HepG2 (cell line): Measurements from ENCODE around the gene RHBDF2. TPM values are rescaled to one million over a fixed set of nuclear protein-coding genes. Genes with fewer than 3 reads are reported as not detected.

Experiments used
- ATF3 ChIP-seq: sonication (generic); formaldehyde crosslinking; IDR thresholded peaks from 2 replicates; pipeline ENCODE4 v1.4.0; 2020; ENCODE audit warnings: missing genetic modification reagents
- ATF6 ChIP-seq: sonication (generic); formaldehyde crosslinking; conservative IDR thresholded peaks from 2 replicates; pipeline ENCODE4 v1.4.0; 2020; ENCODE audit warnings: missing genetic modification reagents
- BRF2 ChIP-seq: sonication (generic); formaldehyde crosslinking; IDR thresholded peaks from 2 replicates; pipeline ENCODE4 v1.8.1; 2022; ENCODE audit warnings: mild to moderate bottlenecking, missing genetic modification reagents
- DDIT3 ChIP-seq: sonication (generic); formaldehyde crosslinking; IDR thresholded peaks from 2 replicates; pipeline ENCODE4 v1.4.0; 2020; ENCODE audit warnings: mild to moderate bottlenecking, missing genetic modification reagents
- E2F2 ChIP-seq: sonication (generic); formaldehyde crosslinking; IDR thresholded peaks from 2 replicates; pipeline ENCODE4 v1.4.0; 2020; ENCODE audit warnings: missing genetic modification reagents, borderline replicate concordance
- HOXA5 ChIP-seq: sonication (generic); formaldehyde crosslinking; IDR thresholded peaks from 2 replicates; pipeline ENCODE4 v1.4.0; 2020; ENCODE audit warnings: missing genetic modification reagents
- JDP2 ChIP-seq: sonication (generic); formaldehyde crosslinking; IDR thresholded peaks from 2 replicates; pipeline ENCODE4 v1.8.1; 2022; ENCODE audit warnings: missing genetic modification reagents, borderline replicate concordance
- KDM3A ChIP-seq: IDR thresholded peaks from 2 replicates; pipeline ENCODE4 v1.6.1; 2018; ENCODE audit warnings: low read depth, missing compliant biosample characterization
- PBX3 ChIP-seq: sonication (generic); formaldehyde crosslinking; IDR thresholded peaks from 2 replicates; pipeline ENCODE4 v1.8.1; 2023; ENCODE audit warnings: missing genetic modification reagents, inconsistent platforms, borderline replicate concordance
- PITX1 ChIP-seq: sonication (generic); formaldehyde crosslinking; IDR thresholded peaks from 2 replicates; pipeline ENCODE4 v1.5.1; 2020; ENCODE audit warnings: mild to moderate bottlenecking, missing genetic modification reagents
- SMAD1 ChIP-seq: sonication (generic); formaldehyde crosslinking; IDR thresholded peaks from 2 replicates; pipeline ENCODE4 v1.4.0; 2020; ENCODE audit warnings: missing genetic modification reagents, low read depth, mild to moderate bottlenecking, borderline replicate concordance
- SRSF4 ChIP-seq: fragments of 200-400 bp; formaldehyde crosslinking; IDR thresholded peaks from one replicate; pipeline ENCODE4 v1.6.1; 2018; ENCODE audit warnings: mild to moderate bottlenecking, low read depth, low read length, moderate library complexity; ENCODE audit not compliant: poor library complexity, severe bottlenecking
- STAG1 ChIP-seq: sonication (generic); formaldehyde crosslinking; IDR thresholded peaks from 2 replicates; pipeline ENCODE4 v1.4.0; 2020; ENCODE audit warnings: missing genetic modification reagents
- TERF1 ChIP-seq: sonication (generic); formaldehyde crosslinking; IDR thresholded peaks from 2 replicates; pipeline ENCODE4 v1.8.0; 2022; ENCODE audit warnings: mild to moderate bottlenecking, missing genetic modification reagents, moderate library complexity
- WIZ ChIP-seq: sonication (generic); formaldehyde crosslinking; IDR thresholded peaks from 2 replicates; pipeline ENCODE4 v1.5.1; 2020; ENCODE audit warnings: mild to moderate bottlenecking, missing genetic modification reagents
- YY1 ChIP-seq: IDR thresholded peaks from 2 replicates; pipeline ENCODE4 v1.6.1; 2011; ENCODE audit warnings: low read length, low read depth, moderate library complexity, mild to moderate bottlenecking; ENCODE audit not compliant: insufficient read depth, insufficient replicate concordance
- ZNF143 ChIP-seq: sonication (generic); formaldehyde crosslinking; IDR thresholded peaks from 2 replicates; pipeline ENCODE4 v1.4.0; 2020; ENCODE audit warnings: missing genetic modification reagents
- ZNF20 ChIP-seq: sonication (generic); formaldehyde crosslinking; IDR thresholded peaks from 2 replicates; pipeline ENCODE4 v1.4.0; 2020; ENCODE audit warnings: mild to moderate bottlenecking, moderate library complexity, missing genetic modification reagents
- ZNF512 ChIP-seq: sonication (generic); formaldehyde crosslinking; IDR thresholded peaks from 2 replicates; pipeline ENCODE4 v1.4.0; 2020; ENCODE audit warnings: mild to moderate bottlenecking, missing genetic modification reagents
- ZNF773 ChIP-seq: sonication (generic); formaldehyde crosslinking; IDR thresholded peaks from 2 replicates; pipeline ENCODE4 v1.4.0; 2020; ENCODE audit warnings: missing genetic modification reagents, borderline replicate concordance
- ZNF891 ChIP-seq: sonication (generic); formaldehyde crosslinking; IDR thresholded peaks from 2 replicates; pipeline ENCODE4 v1.5.0; 2020; ENCODE audit warnings: mild to moderate bottlenecking, missing genetic modification reagents
- ZZZ3 ChIP-seq: sonication (generic); formaldehyde crosslinking; IDR thresholded peaks from 2 replicates; pipeline ENCODE4 v1.4.0; 2020; ENCODE audit warnings: missing genetic modification reagents, mild to moderate bottlenecking, borderline replicate concordance
- polyA plus RNA-seq, 8 experiments: library from polyadenylated mRNA; depleted of rRNA in 3 of 8; stranded (reverse) in 7 of 8; unstranded in 1 of 8; fragments of >200 nt; fragmentation: Illumina TruSeq in 4 of 8; extraction: Trizol in 4 of 8; gene quantifications; 2 replicates each; pipeline versions ENCODE4 v1.2.1 to v1.2.3, GENCODE V29; 2011 to 2016; ENCODE audit warnings: low read depth in 4 of 8, missing spikeins in 1 of 8, mixed read lengths in 1 of 8; ENCODE audit not compliant: insufficient read depth in 1 of 8
- total RNA-seq, 5 experiments: library from RNA; depleted of rRNA; stranded (reverse); fragments of >200 nt; fragmentation: Illumina TruSeq; extraction: Trizol; gene quantifications; 2 replicates each; pipeline ENCODE4 v1.2.3, GENCODE V29; 2016; ENCODE audit warnings: low read depth in 1 of 5

The RHBDF2 gene
- total and polyA plus RNA-seq, 2 of the 13 experiments (the other 11 are each of a cell fraction or from before 2014, with no cell fraction given) = 7.8 to 24.2 TPM

GRCh38 chr17:76500747-76501017 is 541 bp downstream of the RHBDF2 start (continued):
- TF ChIP-seq SMAD1 (CRISPR knock-in tag) (no peak), PBX3 (no peak), ZNF891 (no peak; the same call in 1 of the 2 replicates), ATF3 (no peak), PITX1 (CRISPR knock-in tag) (no peak), E2F2 (CRISPR knock-in tag) (no peak), ZNF773 (CRISPR knock-in tag) (no peak), ZNF512 (CRISPR knock-in tag) (no peak), BRF2 (CRISPR knock-in tag) (0 out of 2 replicates have a peak, but pooled peaks have one; percentile 21), ZZZ3 (CRISPR knock-in tag) (peak; percentile 20; the same call in 1 of the 2 replicates), ZNF143 (CRISPR knock-in tag) (no peak), KDM3A (CRISPR knock-in tag) (no peak), DDIT3 (CRISPR knock-in tag) (no peak), HOXA5 (CRISPR knock-in tag) (0 out of 2 replicates have a peak, but pooled peaks have one; percentile 17), TERF1 (no peak), STAG1 (CRISPR knock-in tag) (no peak), JDP2 (no peak), YY1 (no peak), ATF6 (no peak), SRSF4 (no peak), ZNF20 (CRISPR knock-in tag) (no peak), WIZ (CRISPR knock-in tag) (no peak)
